Vagina (tissue), 2 donors: ENCODE measurements around the gene DPYD.

ENCODE experiments used
- CTCF ChIP-seq, 3 experiments: fragments of 450-650 bp in 2 of 3; fragments of 200-600 bp in 1 of 3; sonication (generic) in 1 of 3; IDR thresholded peaks; one replicate each; pipeline ENCODE4 v1.5.1; 2017 to 2019; ENCODE audit warnings: antibody characterized with exemption in 3 of 3, mild to moderate bottlenecking in 2 of 3, moderate library complexity in 2 of 3
- POLR2A ChIP-seq, 2 donors: fragments of 450-650 bp; IDR thresholded peaks; one replicate each; pipeline ENCODE4 v1.6.1; 2017; ENCODE audit warnings: antibody characterized with exemption in 2 of 2, mild to moderate bottlenecking in 2 of 2, moderate library complexity in 2 of 2
- POLR2AphosphoS5 ChIP-seq, 2 donors: sonication (generic); formaldehyde crosslinking; IDR thresholded peaks; one replicate each; pipeline ENCODE4 v1.9.0; 2017; ENCODE audit warnings: antibody characterized with exemption in 2 of 2, mild to moderate bottlenecking in 2 of 2, low read depth in 1 of 2; ENCODE audit not compliant: insufficient read depth in 1 of 2

DNA sequence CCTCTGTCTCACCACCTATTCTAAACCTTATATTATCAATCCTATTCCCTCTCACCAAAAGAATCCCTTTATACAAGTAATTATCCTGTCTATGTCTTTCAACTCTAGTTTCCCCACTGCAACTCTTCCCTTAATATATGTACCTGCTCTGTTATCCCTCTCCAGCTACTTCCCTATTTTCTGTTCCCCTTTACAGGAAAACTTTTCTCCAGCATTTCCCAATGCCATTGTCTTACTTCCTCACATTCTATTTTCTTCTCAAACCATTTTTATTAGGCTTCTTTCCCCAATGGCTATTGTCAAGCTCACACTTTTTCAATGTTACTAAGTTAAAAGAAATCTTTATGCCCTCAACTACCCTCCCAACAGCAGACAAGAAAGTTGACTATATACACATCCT lies 11.6 kb downstream of the DPYD start:
- TF ChIP-seq CTCF (IDR thresholded peaks at IDR 0.05) = no peak
- no peak for TF ChIP-seq POLR2A (IDR thresholded peaks at IDR 0.05)
- TF ChIP-seq POLR2AphosphoS5 (IDR thresholded peaks at IDR 0.05; ENCODE audit: insufficient read depth in 1 of 2, low read depth in 1 of 2) = no peak
